Measurements from ENCODE around the gene LENG1. TPM values are rescaled to one million over a fixed set of nuclear protein-coding genes. Genes with fewer than 3 reads are reported as not detected.

LENG1 gene
- total and polyA plus RNA-seq, 12 donors = 5.4 to 16.9 (median 7.2) TPM

GRCh38 chr19:54109651-54110050 is 49.9 kb downstream of the LENG1 start:
- no peak for TF ChIP-seq CTCF (IDR thresholded peaks at IDR 0.05)
- WGBS, 2 donors = 67 to 79% methylated on average over 6 of the region's 6 CpGs
- DNase-seq (no peak), ATAC-seq (peak in 3 of 8 donors; percentile 4 to 30 (median 29))
- peaks cover 0 to 13% (median 10%) of the 10 kb centered on the region in 9 donors for H3K4me1 ChIP-seq
- H3K27ac ChIP-seq = no peak overlapping the region
- H3K4me3 ChIP-seq = no peak overlapping the region
- H3K9me3 ChIP-seq = no peaks in the 10 kb centered on the region
- H3K27me3 ChIP-seq = no peaks in the 10 kb centered on the region
- H3K36me3 ChIP-seq = peaks cover 0 to 77% (median 38%) of the 10 kb centered on the region in 9 donors
- intact Hi-C loops (cut with DNase I) = loop anchor here in 4 of 10 donors (10.0 kb wide), 4 partner anchors 135 to 945 kb away; partner anchors contain the start of gene MYADM (in 1 of the 4)

- Histone ChIP-seq H3K4me3 (no peak overlapping the region), H3K4me1 (peaks cover 0 to 13% (median 7%) of the 10 kb centered on the region in 9 donors), H3K27ac (no peak overlapping the region), H3K9me3 (no peaks in the 10 kb centered on the region), H3K27me3 (no peaks in the 10 kb centered on the region), H3K36me3 (peaks cover 0 to 77% (median 38%) of the 10 kb centered on the region in 9 donors)
- DNase-seq = no peak
- intact Hi-C loops (cut with DNase I) = loop anchor here in 3 of 10 donors (10.0 kb wide), 3 partner anchors 134 to 946 kb away; no protein-coding TSS in a partner anchor
- no peak for ATAC-seq
- WGBS, 2 donors = 69 to 76% methylated on average over 7 of the region's 7 CpGs
- TF ChIP-seq CTCF (IDR thresholded peaks at IDR 0.05) = no peak
These were observed 51.0 kb downstream of the LENG1 start for GRCh38 chr19:54108496-54108895.

GRCh38 chr19:54107876-54108490 is 51.5 kb downstream of the LENG1 start:
- H3K27me3 ChIP-seq = no peaks in the 10 kb centered on the region
- 75 to 80% methylated on average over 21 of the region's 21 CpGs for WGBS, 2 donors
- DNase-seq = no peak
- H3K4me3 ChIP-seq = no peak overlapping the region
- no peak overlapping the region for H3K27ac ChIP-seq
- H3K9me3 ChIP-seq = no peaks in the 10 kb centered on the region
- no peak for ATAC-seq
- peaks cover 0 to 77% (median 38%) of the 10 kb centered on the region in 9 donors for H3K36me3 ChIP-seq
- no peak for TF ChIP-seq CTCF (IDR thresholded peaks at IDR 0.05)
- intact Hi-C loops (cut with DNase I) = loop anchor here in 3 of 10 donors (10.0 kb wide), 3 partner anchors 133 to 947 kb away; no protein-coding TSS in a partner anchor
- H3K4me1 ChIP-seq = peaks cover 0 to 18% (median 10%) of the 10 kb centered on the region in 9 donors

- Histone ChIP-seq H3K27me3 (no peaks in the 10 kb centered on the region), H3K4me1 (peaks cover 0 to 24% (median 15%) of the 10 kb centered on the region in 9 donors), H3K36me3 (peaks cover 0 to 69% (median 35%) of the 10 kb centered on the region in 9 donors), H3K4me3 (no peak overlapping the region), H3K27ac (no peak overlapping the region), H3K9me3 (no peaks in the 10 kb centered on the region)
- intact Hi-C loops (cut with DNase I) = loop anchor here in 3 of 10 donors (10.0 kb wide), 3 partner anchors 132 to 948 kb away; no protein-coding TSS in a partner anchor
- ATAC-seq = no peak
- no peak for TF ChIP-seq CTCF (IDR thresholded peaks at IDR 0.05)
- no peak for DNase-seq
- WGBS, 2 donors = 74 to 80% methylated on average over 15 of the region's 15 CpGs
These were observed 52.8 kb downstream of the LENG1 start for GRCh38 chr19:54106716-54107115.

Measured in heart right ventricle (tissue), 16 donors.